GM21390 (cell line): Measurements from ENCODE around the gene ANKLE1.
A peak's percentile ranks its signal among the peaks of the same experiment; 100 is the strongest.

Experiments used
- ATAC-seq: cut with Tn5 transposase; IDR thresholded peaks from one replicate; pipeline ENCODE4 v1.9.1; 2021; ENCODE audit not compliant: unreplicated experiment

The ANKLE1 gene

DNA sequence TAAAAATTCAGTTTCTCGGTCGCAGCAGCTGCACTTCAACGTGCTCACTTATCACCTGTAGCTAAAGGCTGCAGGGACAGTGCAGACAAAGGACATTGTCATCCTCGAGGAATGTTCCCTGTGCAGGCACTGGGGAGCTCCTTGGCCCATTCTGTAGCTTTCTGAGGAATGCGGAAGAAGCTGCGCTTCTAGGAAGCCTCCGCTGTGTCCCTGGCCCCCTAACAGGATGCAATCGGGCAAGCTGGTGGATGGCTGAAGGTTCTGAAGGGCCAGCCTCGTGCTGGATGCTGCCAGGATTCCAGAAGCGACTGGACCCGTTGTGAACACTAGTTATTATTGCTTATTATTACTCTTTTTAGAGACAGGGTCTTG, 44.9 kb downstream of the ANKLE1 start:
- no peak for ATAC-seq

- no peak for ATAC-seq
Observed at GRCh38 chr19:17327068-17327653, 45.5 kb downstream of the ANKLE1 start.

DNA sequence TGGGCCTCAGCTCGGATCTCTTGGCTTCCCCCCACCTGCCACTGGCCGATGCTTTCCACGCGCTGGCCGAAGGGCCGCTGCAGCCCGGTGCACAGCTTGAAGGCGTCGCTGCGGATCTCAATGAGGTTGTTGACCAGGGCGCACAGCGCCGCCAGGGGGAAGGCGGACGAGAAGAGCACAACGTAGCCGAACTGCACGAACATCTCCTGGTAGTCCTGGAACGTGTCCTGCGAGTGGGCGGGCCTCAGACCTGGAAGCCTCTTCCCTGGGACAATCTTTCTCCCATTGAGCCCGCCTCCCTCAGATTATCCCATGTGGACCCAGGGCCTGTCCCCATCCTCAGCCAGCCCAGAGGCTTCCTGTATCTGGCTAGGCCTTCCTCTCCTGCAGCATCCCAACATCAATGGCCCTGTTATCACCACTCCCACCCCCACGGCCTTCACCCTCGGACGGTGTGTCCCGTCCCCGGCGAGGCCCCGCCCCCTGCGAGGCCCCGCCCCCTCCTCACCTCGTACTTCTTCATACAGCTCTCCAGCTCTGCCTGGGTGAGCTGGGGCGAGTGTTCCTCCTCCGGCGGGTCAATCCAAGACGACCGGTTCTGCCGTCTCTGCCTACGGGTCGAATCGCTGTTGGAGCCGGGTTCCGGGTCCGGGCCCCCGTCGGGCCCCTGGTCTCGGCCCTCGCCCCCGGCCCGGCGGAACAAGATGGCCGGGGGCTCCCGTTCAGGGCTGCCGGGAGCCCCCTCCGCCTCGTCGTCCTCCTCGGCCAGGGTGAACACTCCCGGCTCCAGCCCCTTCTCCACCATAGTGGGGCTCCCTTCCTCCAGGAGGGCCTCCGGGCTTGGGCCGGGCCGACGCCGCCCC, 46.2 kb downstream of the ANKLE1 start:
- no peak for ATAC-seq

DNA sequence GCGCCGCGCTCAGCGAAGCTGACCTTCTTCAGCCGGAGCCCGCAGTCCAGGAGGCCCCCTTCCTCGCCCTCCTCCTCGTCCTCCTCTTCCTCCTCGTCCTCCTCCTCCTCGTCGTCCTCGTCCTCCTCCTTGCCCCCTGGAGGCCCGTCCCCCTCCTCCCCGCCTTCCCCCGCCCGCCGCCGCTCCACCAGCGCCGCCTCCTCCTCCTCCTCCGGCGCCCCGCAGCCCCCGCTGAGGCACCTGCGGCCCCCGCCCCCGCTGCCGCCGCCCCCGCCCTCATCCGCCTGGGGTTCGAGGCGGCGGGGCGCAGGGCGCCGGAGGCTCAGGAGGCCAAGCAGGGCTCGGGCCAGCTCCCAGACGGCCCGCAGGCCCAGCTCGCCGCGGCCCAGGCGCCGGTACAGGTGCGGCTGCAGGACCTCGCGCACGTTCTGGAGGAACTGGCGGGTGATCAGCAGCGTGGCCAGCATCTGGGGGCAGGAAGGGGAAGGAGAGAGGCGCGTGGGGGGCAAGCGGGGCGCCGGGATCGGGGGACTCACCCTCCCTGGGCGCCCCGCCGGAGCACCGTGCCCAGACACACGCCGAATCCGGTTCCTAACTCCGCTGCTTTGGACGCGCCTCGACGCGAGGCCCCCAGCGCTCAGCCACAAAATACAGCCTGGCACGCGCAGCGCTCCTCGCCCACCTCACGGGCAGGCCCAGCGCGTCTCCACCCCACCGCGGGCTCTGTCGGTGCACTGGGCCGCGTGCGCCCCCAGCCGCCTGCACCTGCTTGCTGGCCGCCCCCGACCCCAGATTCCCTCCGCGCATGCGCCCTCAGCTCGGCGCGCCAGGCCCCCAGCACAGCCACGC, 47.0 kb downstream of the ANKLE1 start:
- ATAC-seq: no peak

GRCh38 chr19:17329366-17330261, 47.9 kb downstream of the ANKLE1 start:
- no peak for ATAC-seq

GRCh38 chr19:17330262-17331044, 48.8 kb downstream of the ANKLE1 start:
- no peak for ATAC-seq

- no peak for ATAC-seq
Observed at GRCh38 chr19:17331045-17331558, 49.4 kb downstream of the ANKLE1 start.

- ATAC-seq: no peak
Observed at GRCh38 chr19:17332360-17332676, 50.6 kb downstream of the ANKLE1 start.

DNA sequence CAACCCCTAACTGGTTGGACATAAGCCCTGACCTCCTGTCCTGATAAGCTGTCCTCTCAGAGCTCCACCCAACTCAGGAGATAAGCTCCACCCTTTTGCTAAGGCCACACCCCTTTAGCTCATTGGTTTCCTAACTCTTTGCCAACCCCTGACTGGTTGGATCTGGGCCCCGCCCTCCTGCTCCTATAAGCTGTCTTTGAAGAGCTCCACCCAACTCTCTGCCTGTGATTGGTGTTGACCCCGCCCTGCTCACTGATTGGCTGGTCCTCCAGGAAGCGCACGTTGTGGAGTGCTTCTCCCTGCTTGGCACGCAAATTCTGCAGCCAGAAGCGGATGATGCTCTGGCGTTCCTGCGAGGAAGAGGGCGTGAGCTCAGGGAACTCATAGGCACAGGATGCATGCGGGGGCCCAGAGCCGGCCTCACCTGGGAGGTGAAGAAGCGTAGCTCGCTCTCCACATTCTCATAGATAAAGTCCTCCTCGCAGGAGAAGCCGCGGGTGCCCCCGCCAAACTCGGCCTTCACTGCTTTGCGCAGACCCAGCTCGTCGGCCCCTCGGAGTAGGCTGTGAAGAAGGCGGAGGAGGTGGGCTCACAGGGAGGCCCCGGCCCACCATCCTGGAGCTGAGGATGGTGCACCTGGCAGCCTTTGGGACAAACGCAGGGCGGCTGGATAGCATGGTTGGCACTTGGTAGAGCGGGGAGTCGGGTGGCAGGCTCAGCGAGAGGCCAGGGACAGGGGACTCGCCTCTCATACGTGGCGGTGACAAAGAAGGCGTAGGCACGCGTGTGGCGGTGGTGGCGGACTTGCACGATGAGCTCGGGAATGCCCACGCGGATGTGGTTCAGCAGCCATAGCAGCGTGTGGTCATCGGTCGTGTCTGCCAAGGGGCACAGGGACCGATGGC, 51.2 kb downstream of the ANKLE1 start:
- ATAC-seq: no peak

GRCh38 chr19:17333611-17334413, 52.1 kb downstream of the ANKLE1 start:
- no peak for ATAC-seq

DNA sequence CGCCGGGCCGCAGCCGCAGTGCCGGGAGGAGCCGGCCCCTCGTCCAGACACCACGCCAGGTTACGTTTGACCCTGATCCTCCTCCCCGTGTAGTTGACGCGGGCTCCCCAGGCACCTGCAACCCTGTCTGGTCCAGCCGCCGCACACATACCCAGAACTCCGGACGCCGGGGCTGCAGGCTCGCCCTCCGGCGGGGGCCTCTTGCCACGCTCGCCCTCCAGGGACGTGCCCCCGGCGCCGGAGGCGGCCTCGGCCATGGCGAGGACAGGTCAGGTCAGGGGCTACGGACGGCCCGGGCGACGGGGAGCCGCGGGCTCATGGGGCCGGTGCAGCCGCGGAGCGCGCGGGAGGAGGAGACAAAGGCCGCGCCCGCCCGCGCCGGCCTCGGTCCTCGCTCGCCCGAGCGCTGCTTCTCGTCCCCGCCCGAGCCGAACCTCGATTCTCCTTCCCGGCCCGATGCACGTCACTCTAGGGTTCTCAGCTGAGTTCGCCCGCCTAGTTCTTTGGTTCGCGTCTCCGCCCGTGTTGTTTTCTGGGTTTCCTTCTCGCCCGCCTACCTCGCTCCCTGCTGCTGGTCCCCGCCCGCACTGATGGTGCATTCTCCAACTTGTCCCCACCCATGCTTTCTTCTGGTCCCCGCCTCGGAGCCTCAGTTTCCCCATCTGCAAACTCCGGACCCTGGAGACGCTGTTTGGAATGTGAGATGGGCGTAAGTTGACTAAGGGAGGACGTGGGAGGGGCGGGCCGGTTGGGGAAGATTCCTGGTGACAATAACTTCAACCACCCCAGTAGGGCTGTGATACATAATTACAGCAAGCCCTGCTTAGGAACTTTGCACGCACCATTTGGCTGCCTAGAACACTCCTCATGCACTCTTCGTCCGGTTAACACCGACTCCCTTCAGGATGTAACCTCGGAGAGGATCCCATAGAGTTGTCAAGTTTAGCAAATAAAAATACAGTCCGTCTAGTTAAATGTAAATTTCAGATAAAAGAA, 53.0 kb downstream of the ANKLE1 start, which contains the start of gene ANO8:
ANO8 (minus strand) TSS at position 442 of the 996 bp plus-strand sequence; CDS start at position 257, 185 bp downstream.
- peak; percentile 43 for ATAC-seq

GRCh38 chr19:17335575-17335974, 53.9 kb downstream of the ANKLE1 start:
- no peak for ATAC-seq
